GM19324 (cell line): ENCODE data around the gene OR2H1.

ENCODE experiments used
- ATAC-seq: cut with Tn5 transposase; IDR thresholded peaks from one replicate; pipeline ENCODE4 v1.9.1; 2021; ENCODE audit warnings: mild to moderate bottlenecking, moderate library complexity; ENCODE audit not compliant: unreplicated experiment, low FRiP score

Gene OR2H1

GRCh38 chr6:29507319-29507718 lies 50.4 kb downstream of the OR2H1 start:
- no peak for ATAC-seq

- ATAC-seq, result no peak
Measured at GRCh38 chr6:29509239-29509638, 52.3 kb downstream of the OR2H1 start.

- ATAC-seq, result no peak
Measured at GRCh38 chr6:29509711-29510110, 52.8 kb downstream of the OR2H1 start.

- no peak for ATAC-seq
Measured at GRCh38 chr6:29510202-29510601, 53.2 kb downstream of the OR2H1 start.

- ATAC-seq, result no peak
Measured at GRCh38 chr6:29510746-29511300, 53.9 kb downstream of the OR2H1 start.
